Prostate gland (tissue), 2 donors: ENCODE measurements around the gene KDELR1. TPM values are rescaled to one million over a fixed set of nuclear protein-coding genes. Genes with fewer than 3 reads are reported as not detected.
"Not testable (repeated sequence)": the region's sequence is repeated elsewhere in the genome, so short reads cannot be mapped to it uniquely, and the experiment has no call there.

ENCODE experiments used
- DNase-seq: peaks from one replicate; pipeline ENCODE4 v3.0.0-alpha.2; 2019; ENCODE audit warnings: low spot score
- H3K27ac ChIP-seq, 2 donors: fragments of 200-600 bp; sonication (generic); 2 replicates each; pipeline ENCODE4 v1.5.1; 2017 to 2019
- H3K27me3 ChIP-seq: fragments of 200-600 bp; sonication (generic); replicated peaks from 2 replicates; pipeline ENCODE4 v1.5.1; 2019; ENCODE audit not compliant: insufficient read depth
- H3K36me3 ChIP-seq, 2 donors: fragments of 200-600 bp; sonication (generic); 1 replicate in 1 of 2; 2 replicates in 1 of 2; pipeline versions ENCODE4 v1.5.1 to v1.8.1; 2017 to 2019
- H3K4me1 ChIP-seq: fragments of 200-600 bp; sonication (generic); replicated peaks from 2 replicates; pipeline ENCODE4 v1.5.1; 2019
- H3K4me3 ChIP-seq, 2 donors: fragments of 200-600 bp; sonication (generic); 2 replicates each; pipeline ENCODE4 v1.5.1; 2017 to 2019
- H3K9me3 ChIP-seq: fragments of 200-600 bp; sonication (generic); 2 replicates; pipeline ENCODE4 v1.5.1; 2017
- CTCF ChIP-seq, 4 experiments: fragments of 200-600 bp in 2 of 4; fragments of 450-650 bp in 2 of 4; sonication (generic) in 2 of 4; IDR thresholded peaks; 1 replicate in 3 of 4; 2 replicates in 1 of 4; pipeline ENCODE4 v1.5.1; 2016 to 2019; ENCODE audit warnings: antibody characterized with exemption in 4 of 4, mild to moderate bottlenecking in 2 of 4, moderate library complexity in 2 of 4
- POLR2A ChIP-seq: fragments of 450-650 bp; IDR thresholded peaks from one replicate; pipeline ENCODE4 v1.6.1; 2016; ENCODE audit warnings: antibody characterized with exemption, mild to moderate bottlenecking
- POLR2AphosphoS5 ChIP-seq: sonication (generic); formaldehyde crosslinking; IDR thresholded peaks from one replicate; pipeline ENCODE4 v1.6.1; 2017; ENCODE audit warnings: antibody characterized with exemption
- WGBS: methylation state at CpG from one replicate; pipeline ENCODE4 v1.1.5; 2018; 5-methylcytosine and 5-hydroxymethylcytosine counted together
- intact Hi-C: fragments of 100-400 bp; cut with DNase I; formaldehyde crosslinking; loops from one replicate; pipeline ENCODE4 v1.14.2; 2022
- total RNA-seq, 2 donors: library from RNA; depleted of rRNA; stranded (reverse); fragments of >200 nt; gene quantifications; one replicate each; pipeline ENCODE4 v1.1.0, GENCODE V29; 2016

The KDELR1 gene
- total RNA-seq, 2 donors from 2014 or later = 153 to 179 TPM

GRCh38 chr19:48395170-48395455 is 3.8 kb upstream of the KDELR1 start:
- H3K27me3 ChIP-seq = peaks cover 2% of the 10 kb centered on the region
- no peaks in the 10 kb centered on the region for H3K4me1 ChIP-seq
- no peaks in the 10 kb centered on the region for H3K9me3 ChIP-seq
- 11% methylated on average over 6 of the region's 6 CpGs for WGBS
- no peak for TF ChIP-seq CTCF (IDR thresholded peaks at IDR 0.05)
- TF ChIP-seq POLR2A = no peak
- TF ChIP-seq POLR2AphosphoS5 = no peak
- H3K4me3 ChIP-seq = no peak overlapping the region
- no peak overlapping the region for H3K27ac ChIP-seq
- intact Hi-C loops = no loop called here
- no peak for DNase-seq
- no peaks in the 10 kb centered on the region for H3K36me3 ChIP-seq

DNA sequence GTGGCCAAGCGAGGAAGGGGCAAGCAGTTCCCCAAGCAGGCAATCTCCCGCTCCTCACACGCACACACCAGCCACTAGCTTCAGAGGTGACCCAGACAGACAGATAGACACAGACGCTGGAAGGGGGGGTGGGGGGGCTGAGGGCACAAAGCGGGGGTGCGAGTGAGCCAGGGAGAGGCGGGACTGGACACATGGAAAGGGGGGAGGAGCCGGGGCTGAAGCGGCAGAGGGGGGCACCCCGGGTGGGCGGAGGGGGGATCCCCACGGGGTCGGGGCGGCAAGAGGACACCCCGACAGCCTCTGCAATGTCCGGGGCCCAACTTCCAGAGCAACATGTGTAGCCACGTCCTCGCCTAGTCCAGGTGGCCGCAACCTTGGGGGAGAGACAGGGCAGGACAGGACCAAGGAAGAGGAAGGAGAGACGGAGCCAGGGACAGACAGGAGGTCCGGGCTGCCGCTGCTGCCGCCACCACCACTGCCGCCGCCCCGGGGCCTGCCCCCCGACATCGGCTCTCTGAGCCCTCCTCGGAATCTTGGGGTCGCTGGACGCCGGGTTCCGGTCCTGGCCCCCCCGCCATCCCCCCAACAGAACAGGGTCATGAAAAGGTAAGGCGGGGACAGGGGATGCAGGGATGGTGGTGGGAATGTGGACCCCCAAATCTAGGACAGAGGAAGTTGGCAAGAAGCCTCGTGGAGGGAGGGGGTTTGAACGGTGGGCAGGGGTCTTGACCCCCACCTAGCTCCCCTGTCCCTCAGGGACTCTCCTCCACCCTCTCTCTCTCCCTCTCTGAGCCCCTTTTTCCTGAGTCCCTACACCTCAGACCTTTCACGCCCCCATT is 3.2 kb upstream of the KDELR1 start:
- whole genome bisulfite sequencing = 4% methylated on average over 38 of the region's 38 CpGs

GRCh38 chr19:48393559-48394330 is 2.4 kb upstream of the KDELR1 start, which contains the start of gene GRIN2D:
Gene GRIN2D, plus strand, starts transcription at chr19:48393668. Its CDS starts 4,725 bp downstream, at chr19:48398393.
- H3K27ac ChIP-seq = no peak within 1 kb of the TSS
- no peaks in the 10 kb centered on the region for H3K4me1 ChIP-seq
- H3K27me3 ChIP-seq = peaks cover 2% of the 10 kb centered on the region
- DNase-seq = no peak
- 2% methylated on average over 34 of the region's 40 CpGs for WGBS
- H3K9me3 ChIP-seq = no peaks in the 10 kb centered on the region
- H3K4me3 ChIP-seq = peak within 1 kb of the TSS in 1 of 2 donors; percentile 7
- intact Hi-C loops = no loop called here
- H3K36me3 ChIP-seq = no peaks in the 10 kb centered on the region
- TF ChIP-seq POLR2AphosphoS5 = no peak
- no peak for TF ChIP-seq POLR2A
- no peak for TF ChIP-seq CTCF (IDR thresholded peaks at IDR 0.05)

More for the DNA sequence above, 3.2 kb upstream of the KDELR1 start:
- Histone ChIP-seq H3K27ac (no peak overlapping the region), H3K36me3 (no peaks in the 10 kb centered on the region), H3K9me3 (no peaks in the 10 kb centered on the region), H3K27me3 (peaks cover 2% of the 10 kb centered on the region), H3K4me1 (no peaks in the 10 kb centered on the region), H3K4me3 (peak overlapping the region in 1 of 2 donors; percentile 7)
- intact Hi-C loops = no loop called here
- no peak for TF ChIP-seq POLR2A
- no peak for TF ChIP-seq POLR2AphosphoS5
- no peak for TF ChIP-seq CTCF (IDR thresholded peaks at IDR 0.05)
- DNase-seq = no peak

DNA sequence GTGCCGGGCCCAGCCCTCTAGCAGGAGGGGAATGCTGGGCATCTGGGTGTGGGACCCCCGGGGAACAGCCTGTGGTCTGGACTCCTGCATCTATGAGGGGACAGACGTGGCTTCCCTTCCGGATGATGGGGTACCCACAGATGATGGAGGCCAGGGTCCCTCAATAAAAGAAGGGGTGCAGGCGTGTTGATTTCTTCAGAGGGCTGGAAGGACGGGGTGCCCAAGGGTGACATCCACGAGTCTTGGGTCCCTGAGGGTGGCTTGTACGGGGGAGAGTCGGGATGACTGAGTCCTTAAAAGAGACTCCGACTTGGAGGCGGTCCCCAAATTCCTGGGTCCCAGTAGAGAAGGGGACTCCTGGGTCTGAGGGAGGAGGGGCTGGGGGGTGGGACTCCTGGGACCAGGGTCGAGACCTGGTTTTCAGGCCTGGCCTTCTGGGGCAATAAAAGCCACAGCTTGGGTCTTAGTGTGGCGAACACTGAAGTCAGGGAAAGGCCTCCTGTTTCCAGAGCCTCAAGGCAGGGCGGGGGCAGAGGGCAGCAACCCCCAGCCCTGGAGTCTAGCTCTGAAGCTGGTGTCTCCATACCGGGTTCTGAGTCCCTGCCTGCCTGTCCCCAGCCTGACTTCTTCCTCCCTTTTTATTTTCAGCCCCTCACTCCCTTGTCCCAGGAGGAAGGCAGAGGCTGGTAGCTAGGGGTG is 1.7 kb upstream of the KDELR1 start:
- H3K4me3 ChIP-seq = no peak overlapping the region

GRCh38 chr19:48392006-48392344 is 624 bp upstream of the KDELR1 start:
- H3K9me3 ChIP-seq, H3K4me3 ChIP-seq, H3K4me1 ChIP-seq, H3K27me3 ChIP-seq, DNase-seq, intact Hi-C loops, H3K36me3 ChIP-seq, H3K27ac ChIP-seq: not testable (repeated sequence)
- 82% methylated on average over 1 of the region's 1 CpG for WGBS

More for the DNA sequence above, 1.7 kb upstream of the KDELR1 start:
- intact Hi-C loops = no loop called here
- no peaks in the 10 kb centered on the region for H3K4me1 ChIP-seq
- DNase-seq = no peak
- H3K27ac ChIP-seq = no peak overlapping the region
- 89% methylated on average over 15 of the region's 15 CpGs for WGBS
- no peaks in the 10 kb centered on the region for H3K36me3 ChIP-seq
- peaks cover 2% of the 10 kb centered on the region for H3K27me3 ChIP-seq
- TF ChIP-seq POLR2AphosphoS5 (no peak), POLR2A (no peak), CTCF (IDR thresholded peaks at IDR 0.05) (no peak)
- no peaks in the 10 kb centered on the region for H3K9me3 ChIP-seq
